GM18520 (cell line): ENCODE data around the gene CAMK2B.

Source experiments
- ATAC-seq: cut with Tn5 transposase; IDR thresholded peaks from one replicate; pipeline ENCODE4 v1.9.1; 2021; ENCODE audit not compliant: unreplicated experiment

CAMK2B gene

DNA sequence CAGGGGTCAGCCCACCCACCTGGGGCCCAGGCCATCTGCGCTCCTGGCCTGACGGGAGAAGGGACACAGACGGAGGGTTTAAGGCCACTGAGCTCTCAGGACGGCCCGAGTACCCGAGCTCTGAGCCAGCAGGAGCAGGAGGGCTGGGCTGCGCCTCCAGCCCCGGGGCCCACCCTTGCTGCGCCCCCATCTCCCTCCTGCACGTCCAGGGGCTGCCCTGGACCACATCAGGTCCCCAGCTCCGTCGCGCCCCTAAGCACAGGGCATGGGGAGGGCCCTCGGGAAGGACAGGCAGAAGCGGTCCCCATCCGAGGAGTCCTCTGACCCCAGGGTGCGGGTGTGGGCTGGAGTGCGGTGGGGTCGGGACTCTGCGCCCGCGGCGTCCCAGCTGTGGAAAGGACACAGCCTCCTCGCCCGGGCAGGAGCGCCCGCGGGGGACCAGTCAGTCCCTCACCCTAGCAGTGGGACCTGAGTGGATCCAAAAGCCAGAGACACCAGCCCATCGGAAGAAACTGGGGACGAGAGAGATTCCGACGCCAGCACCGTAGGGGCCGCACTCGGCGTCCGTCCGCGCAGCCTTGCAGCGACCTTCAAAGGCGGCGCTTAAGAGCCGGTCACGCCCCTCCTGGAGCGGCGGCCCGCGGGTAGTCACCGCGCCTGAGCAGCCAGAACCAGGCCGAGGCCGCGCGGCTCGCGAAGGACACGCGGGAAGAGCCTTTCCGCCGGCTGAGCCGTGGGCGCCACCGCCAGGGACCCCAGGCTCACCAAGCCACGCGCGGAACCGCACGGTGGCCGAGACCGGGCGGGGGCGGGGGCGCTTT, 15.9 kb downstream of the CAMK2B start:
- ATAC-seq: no peak

DNA sequence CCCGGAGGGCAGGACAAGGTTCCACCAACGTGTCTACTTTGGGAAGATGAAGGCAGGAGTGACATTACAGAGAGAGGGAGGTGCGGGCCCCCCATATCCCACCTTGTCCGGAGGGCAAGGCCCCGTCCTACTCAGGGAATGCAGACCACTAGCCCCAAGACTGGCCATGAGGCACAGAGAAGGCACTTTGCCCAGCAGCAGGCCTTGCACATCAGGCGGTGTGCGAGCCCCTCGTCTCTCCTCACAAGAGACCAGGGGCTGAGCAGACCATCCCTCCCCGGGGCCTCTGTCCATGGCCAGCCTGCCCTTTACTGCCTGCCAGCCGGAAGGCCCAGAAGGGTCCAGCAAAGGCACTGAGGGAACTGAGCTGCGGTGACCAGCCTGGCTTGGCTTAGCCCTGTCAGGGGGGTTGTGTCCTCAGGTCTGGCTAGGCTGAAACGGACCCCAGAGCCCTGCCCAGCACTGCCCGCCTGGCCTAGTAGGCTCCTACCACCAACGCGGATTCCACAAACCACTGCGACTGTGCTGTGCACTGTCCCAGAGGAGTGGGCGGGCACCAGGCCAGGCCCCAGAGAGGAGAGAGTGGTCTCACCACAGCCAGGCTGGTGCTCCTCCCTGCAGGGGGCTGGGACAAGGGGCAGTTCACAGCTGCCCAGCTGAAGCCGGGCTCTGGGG, 16.7 kb downstream of the CAMK2B start:
- no peak for ATAC-seq

DNA sequence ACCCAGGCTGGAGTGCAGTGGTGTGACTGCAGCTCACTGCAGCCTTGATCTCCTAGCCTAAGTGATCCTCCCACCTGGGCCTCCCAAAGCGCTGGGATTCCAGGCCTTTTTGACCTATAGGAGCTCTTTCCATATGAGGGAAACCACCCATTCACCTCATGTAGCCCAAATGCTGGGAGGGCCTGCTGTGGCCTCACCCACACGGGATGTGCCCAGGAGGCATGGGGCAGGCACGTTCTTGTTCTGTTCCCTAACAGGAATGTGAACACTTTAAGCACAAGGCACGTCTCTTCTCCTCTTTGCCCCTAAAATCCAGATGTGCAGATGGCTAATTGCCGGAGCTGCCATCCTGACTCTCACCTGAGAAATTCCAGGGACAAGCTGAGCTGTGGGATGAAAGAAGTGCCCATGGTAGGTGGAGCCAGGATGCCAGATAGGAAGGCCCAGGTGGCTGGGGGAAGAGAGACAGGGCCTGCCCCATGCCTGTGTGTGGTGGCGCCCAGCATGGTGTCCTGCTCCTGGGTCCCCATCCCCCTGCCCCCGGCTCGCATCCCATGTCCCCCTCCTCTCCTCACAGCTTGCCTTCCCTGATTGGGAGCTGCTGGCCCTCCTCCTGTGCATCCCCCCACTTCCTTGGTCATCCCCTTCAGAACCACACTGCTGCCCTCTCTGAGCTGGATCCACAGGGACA, 17.3 kb downstream of the CAMK2B start:
- no peak for ATAC-seq

DNA sequence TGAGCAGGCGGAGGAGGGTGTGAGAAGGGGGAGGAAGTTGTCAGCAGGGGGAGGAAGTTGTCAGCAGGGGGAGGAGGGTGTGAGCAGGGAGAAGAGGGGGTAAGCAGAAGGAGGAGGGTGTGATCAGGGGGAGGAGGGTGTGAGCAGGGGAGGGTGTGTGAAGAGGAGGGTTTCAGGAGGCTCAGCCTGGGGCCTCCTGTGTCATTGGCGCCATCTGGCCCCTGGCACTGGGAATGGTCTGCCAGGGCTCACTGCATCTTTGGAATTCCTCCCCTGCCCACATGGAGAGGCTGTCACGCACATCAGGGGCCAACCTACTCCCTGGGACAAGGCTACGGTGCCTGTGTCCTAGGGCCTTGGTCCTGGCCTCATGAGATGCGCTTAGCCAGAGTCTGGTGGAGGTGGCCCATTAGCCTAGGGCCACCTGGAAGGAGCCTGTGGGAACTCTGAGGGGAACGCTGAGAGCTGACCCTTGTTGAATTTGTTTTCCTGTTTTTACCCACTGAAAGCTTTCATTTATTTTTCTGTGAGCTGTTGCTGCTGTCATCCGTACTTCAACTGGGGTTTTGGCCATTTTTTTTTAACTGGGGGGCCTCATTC, 18.0 kb downstream of the CAMK2B start:
- no peak for ATAC-seq

DNA sequence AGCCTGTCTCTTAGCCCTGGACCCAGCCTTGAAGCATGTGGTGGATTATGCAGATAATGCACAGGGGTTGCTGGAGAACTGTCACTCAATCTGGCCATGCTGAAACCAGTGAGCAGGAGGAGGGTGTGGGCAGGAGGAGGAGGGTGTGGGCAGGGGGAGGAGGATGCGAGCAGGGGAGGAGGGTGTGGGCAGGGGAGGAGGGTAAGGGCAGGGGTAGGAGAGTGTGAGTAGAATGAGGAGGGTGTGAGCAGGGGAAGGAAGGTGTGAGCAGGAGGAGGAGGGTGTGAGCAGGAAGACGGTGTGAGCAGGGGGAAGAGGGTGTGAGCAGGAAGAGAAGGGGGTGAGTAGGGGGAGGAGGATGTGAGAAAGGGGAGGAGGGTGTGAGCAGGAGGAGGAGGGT, 18.8 kb downstream of the CAMK2B start:
- ATAC-seq: no peak

DNA sequence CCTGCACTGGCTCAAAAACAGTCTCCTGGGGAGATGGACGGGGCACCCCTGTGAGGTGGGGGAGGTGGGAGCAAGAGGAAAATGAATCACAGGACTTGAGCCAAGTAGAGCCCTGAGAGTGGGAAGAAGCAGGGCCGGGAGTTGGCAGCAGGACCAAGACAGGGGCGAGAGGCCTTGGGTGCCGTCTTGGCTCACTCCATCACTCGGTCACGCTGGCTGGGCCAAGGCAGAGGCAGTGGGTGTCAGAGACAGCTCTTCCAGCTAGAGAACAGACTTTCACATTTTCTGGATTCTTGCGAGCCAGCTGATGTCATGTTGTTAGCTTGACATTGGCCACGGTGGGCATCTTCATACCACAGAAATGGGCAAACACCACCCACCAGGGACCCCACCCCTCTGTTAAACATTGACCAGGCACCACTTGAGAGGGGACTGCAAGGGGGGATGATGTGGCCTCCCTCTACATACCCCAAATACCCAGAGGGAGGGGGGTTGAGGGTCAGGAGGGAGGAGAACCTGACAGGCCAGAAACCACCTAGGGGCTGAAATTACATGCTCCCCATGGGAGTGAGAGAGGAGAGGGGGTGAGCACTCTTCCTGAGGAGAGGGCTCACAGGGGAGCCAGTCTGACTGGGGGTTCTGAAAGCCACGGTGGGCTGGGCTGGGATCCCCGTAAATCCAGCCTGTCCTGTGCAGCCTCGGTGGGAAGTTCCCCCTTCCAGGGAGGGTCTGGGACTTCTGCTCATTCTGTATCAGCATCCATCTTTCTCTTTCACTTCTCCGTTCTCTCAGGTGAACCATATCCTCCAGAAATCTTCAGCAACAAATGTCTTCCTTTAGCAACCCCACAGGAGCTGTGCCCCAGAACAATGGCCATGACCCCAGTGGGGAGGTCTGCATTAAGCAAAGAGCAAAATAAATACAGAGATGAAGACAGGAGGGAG, 19.6 kb downstream of the CAMK2B start:
- no peak for ATAC-seq

DNA sequence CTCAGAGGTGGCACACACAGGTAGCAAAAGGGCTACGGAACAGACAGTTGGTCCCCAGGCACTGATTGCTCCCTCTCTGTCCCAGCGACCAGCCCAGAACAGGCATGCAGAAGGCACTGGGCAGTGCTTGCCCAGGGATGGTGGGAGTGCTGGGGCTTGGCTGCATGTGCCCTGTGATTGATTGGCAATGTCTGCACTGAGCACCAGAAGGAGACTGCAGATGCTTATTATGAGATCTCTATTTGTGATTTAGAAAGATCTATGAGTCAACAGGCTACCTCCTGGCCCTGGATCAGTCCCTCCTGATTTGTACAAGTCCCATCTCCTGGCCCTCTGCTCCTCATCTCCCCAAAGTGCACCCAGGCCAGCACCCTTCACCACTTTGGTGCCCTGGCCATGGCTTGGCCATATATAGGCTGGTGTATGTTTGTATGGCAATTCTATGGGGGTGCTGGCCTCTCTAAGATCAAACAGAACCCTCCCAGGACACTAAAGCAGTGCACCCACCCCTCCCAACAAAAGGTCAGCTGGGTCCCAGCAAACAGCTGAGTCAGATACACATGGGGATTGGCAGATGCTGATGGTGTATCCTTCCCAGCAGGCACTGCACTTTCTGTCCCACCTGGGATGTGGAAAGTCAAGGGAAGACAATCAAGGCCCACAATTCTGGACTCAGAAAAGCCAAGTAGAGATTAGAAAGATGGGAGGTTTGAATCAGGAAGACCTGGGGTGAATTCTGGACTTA, 30.9 kb downstream of the CAMK2B start:
- no peak for ATAC-seq

DNA sequence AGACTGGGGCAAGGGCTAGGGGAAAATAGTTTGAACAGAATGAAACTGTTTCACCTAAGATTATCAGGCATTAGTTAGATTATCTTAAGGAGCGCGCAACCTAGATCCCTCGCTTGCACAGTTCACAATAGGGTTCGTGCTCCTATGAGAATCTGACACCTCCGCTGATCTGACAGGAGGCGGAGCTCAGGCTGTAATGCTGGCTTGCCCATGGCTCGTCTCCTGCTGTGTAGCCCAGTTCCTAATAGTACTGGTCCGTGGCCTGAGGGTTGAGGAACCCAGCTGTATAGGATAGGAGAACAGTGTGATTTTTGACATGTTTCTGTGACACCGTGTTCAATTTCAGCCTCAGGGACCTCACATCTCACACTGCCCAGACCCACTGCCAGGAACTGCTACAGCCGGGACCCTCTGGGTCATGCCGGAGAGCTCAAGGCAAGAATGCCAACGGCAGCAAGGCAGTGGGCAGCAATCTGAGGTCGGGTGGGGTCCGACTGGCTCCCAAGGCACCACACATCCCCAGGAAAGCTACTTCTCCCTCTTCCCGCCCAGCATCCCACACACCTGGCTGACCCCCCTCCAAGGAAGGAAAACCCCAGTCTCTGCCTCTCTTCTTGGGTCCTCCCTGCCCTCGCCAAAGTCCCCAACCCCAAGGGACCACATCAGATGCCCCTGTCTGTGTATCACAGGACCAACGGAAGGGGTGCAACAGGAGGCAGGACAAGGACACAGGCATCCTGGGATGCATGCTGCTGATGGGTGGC, 31.7 kb downstream of the CAMK2B start:
- no peak for ATAC-seq

DNA sequence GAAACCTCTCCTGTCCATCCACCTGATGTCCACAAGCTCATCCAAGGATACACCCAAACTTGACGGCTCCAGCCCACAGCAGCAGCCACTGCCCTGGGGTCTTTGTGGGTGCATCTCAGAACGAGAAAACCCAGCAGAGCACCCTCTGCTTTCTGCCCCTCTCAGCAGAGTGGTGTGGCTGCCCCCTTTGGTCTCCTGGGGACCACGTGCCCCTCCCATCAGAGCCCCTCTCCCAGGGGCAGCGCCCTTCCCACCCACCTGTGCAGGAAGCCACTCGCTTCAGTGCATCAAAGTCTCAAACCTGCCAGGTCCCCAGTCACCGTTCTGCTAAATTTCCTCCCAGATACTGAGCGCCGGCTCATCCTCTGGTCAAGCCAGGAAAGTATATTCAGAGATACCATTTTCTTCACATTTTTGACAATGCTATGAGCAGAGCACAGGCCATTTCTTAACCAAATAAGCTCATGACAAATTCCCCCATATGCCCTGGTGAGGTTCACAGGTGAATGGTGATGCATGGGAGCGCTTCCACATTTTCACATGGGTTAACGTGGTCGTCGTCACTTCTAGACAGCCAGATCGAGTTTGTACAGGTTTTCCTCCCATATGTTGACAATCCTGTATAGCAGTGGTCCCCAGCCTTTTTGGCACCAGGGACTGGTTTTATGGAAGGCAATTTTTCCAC, 32.4 kb downstream of the CAMK2B start:
- ATAC-seq: no peak

DNA sequence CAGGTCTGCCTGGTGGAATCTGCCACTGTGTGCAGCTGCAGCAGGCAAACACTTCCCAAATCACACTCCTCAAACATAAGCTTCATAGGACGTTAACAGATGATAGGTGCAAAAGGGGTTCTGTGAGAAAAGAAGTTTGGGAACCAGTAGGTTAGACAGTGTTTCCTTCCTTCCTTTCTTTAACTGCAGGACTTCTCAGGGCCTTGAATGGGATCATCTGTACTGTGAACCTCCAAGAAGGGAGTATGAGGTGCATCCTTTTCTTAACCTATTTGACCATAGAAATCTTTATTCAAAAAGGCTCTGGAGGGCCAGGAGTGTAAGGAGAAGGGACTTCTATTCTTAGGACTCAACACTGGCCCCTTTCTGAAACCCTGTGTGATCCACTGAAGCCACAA, 33.0 kb downstream of the CAMK2B start:
- no peak for ATAC-seq

DNA sequence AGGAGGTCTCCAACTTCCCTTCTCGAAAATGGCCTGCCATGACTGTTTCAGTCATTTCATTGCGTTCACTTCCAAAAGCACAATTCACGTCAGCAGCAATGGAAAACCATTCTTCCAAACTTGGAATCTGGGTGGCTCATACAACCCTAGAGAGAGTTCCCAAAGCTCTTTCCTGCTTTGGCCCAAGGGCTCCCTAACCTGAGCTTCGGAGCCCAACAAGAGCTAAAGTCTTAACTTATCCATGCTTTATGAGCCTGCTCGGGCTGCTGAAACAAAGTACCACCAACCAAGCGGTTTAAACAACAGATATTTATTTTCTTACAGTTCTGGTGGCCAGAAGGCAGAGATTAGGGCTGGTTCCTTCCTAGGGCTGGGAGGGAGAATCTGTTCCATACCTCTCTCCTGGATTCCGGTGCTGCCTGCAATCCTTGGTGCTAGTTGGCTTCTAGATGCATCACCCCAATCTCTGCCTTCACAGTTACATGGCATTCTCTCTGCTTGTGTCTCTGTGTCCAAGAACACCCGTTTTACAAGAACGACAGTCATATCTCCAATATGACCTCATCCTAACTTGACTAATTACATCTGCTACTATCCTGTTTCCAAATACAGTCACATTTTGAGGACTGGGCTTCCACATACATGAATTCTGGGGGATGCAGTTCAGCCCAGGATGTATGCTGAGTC, 33.5 kb downstream of the CAMK2B start:
- ATAC-seq: no peak

DNA sequence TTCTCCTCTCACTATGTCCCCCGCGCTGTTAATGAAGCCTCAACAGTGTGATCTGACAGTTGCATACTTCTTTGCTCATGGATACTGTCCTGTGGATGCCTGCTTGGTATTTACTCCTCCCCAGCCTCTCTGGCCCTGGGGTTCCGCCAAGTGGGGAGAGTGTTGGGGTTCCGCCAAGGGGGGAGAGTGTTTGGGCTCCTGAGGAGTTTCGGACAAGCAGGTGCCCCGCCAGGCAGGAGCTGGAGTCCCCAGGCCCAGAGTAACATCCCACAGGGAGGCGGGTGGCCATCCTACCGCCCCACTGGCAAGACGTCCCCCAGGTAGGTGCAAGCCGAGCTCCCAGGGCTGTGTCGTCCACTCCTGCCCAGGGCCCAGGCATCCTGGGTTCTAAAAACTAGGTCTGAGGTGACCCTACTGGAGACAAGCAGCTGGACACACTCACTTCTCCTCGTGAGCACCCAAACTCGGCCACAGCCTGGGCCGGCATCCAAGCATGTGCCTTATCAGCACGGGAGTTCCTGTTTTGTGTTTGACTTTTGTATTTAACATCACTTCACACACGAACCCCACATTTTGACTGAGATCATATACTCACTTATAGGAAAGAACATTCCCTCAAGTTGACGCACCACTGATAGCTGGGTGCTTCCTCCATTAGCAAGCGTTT, 34.2 kb downstream of the CAMK2B start:
- ATAC-seq: no peak

DNA sequence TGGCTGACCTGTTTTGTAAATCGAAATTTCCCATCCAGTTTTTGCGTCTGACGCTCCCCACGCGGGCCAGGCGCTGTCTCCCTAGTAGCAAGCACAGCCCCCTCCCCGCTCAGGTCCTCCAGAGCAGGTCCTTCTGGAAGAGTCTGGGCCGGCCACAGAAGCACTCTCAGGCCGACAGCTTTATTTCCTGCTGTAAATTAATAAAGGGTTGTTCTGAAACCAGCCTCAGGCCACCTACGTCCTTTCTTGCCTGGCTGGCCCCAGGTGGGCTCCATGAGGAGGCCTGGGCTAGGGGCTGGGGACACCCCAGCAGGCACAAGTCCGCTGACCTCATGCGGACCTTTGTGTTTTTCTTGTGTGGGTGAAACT, 35.2 kb downstream of the CAMK2B start:
- ATAC-seq: no peak

DNA sequence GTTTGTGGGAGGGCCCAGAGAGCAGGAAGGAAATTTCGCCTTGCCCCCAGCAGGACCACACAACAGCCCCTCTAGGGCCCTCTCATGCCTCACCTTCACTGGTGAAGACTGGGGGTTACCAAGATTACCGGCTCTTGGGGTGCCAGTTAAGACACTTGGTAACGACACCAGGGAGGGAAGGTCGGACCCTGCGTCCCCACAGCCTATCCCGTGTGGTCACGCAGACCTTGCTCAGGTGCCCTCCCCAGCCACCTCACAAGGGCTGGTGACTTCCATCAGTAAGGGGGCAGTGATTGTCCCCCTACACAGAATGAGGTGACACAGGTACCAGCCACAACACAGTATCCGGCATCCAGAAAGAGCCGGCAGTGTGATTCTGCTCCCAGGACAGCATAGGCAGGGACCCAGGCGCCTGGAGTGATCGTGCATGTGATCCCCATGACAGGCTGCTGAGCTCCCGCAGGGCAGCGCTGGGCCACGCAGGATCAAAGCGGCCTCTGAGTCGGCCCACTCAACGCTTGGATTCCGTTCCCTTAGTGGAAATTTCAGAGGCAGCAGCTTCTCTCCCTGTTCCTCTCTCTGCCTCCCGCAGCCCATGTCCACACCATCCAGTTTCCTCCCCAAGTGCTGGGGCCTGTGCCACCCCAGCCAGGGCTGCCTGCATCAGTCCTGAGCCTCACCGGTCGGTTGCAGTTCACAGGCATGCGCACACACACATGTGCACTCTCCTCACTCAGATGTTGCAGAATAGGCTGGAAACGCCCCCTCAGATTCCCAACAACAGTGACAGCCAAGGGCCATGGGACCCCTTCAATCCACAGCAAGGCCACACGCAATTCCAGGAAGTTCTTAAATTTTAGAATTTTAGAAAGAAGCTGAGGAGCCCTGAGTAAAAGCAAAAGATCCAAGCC, 35.8 kb downstream of the CAMK2B start:
- ATAC-seq: no peak

DNA sequence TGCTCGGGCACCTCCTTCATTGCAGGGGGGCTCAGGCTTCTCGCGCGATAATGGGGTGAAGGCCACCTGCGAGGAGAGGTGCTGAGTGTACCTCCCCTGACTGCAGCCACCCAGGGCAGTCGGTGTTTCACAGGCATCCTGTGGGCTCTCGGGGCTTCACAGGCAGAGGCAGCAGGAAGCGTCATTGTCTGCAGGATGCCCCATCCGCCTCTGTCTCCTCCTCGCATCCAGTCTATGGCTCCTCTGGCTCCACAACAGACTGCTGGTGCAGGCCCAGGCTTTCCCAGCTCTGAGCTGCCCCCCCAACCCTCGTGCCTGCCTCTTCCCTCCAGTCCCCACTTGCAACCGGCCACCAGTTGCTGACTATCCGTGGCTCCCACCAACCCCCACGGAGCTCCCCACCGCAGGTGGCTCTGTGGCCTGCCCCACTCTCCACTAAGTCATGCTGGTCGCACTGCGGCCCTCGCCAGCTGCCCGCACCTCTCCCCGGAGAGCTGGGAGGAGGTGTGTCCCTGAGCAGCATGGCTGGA, 36.5 kb downstream of the CAMK2B start:
- ATAC-seq: no peak

DNA sequence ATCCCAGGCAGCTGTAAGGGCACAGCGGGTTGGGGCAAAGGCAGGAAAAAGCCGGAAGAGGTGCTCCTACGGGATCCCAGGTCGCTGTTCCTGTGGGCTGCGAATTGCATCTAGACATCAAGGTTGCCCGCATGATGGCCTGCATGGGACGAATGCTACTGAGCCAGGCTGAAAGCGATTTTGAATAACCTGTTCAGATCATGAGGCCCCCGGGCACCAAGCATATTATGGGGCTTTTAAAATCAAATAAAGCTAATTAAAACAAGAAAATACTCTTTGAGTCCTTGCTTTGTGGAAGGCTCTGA, 37.1 kb downstream of the CAMK2B start:
- no peak for ATAC-seq
